Stimulated activated CD4-positive, alpha-beta T cell treated with anti-CD3 and anti-CD28 coated beads, TNF-alpha, amount 100 ng/mL, for 4 hours (primary cell): ENCODE measurements around the gene ANTXR1.
"Not testable (repeated sequence)": the region's sequence is repeated elsewhere in the genome, so short reads cannot be mapped to it uniquely, and the experiment has no call there.

Source experiments
- DNase-seq, 3 experiments: peaks; one replicate each; pipeline ENCODE4 v3.0.0-alpha.2; 2020; ENCODE audit warnings: low read depth in 3 of 3

ANTXR1 gene

GRCh38 chr2:69164061-69164778 lies 151.2 kb downstream of the ANTXR1 start:
- DNase-seq, result no peak

GRCh38 chr2:69165091-69165880 lies 152.3 kb downstream of the ANTXR1 start:
- no peak for DNase-seq

GRCh38 chr2:69166465-69166811 lies 153.5 kb downstream of the ANTXR1 start:
- no peak for DNase-seq

- DNase-seq, result no peak
Measured at GRCh38 chr2:69166812-69167468, 154.0 kb downstream of the ANTXR1 start.

GRCh38 chr2:69167469-69167822 lies 154.5 kb downstream of the ANTXR1 start:
- no peak for DNase-seq

- no peak for DNase-seq
Measured at GRCh38 chr2:69168144-69168813, 155.3 kb downstream of the ANTXR1 start.

- DNase-seq, result no peak
Measured at GRCh38 chr2:69168950-69169654, 156.1 kb downstream of the ANTXR1 start.

GRCh38 chr2:69169655-69170389 lies 156.8 kb downstream of the ANTXR1 start:
- DNase-seq, result no peak

GRCh38 chr2:69170661-69171060 lies 157.7 kb downstream of the ANTXR1 start:
- no peak for DNase-seq

- DNase-seq, result no peak
Measured at GRCh38 chr2:69171116-69171896, 158.3 kb downstream of the ANTXR1 start.

- DNase-seq, result no peak
Measured at GRCh38 chr2:69171897-69172525, 159.0 kb downstream of the ANTXR1 start.

GRCh38 chr2:69173706-69174105 lies 160.7 kb downstream of the ANTXR1 start:
- no peak for DNase-seq

- DNase-seq, result not testable (repeated sequence)
Measured at GRCh38 chr2:69174211-69174610, 161.2 kb downstream of the ANTXR1 start.

- no peak for DNase-seq
Measured at GRCh38 chr2:69175790-69176715, 163.1 kb downstream of the ANTXR1 start.

- DNase-seq, result no peak
Measured at GRCh38 chr2:69177063-69177771, 164.2 kb downstream of the ANTXR1 start.

- no peak for DNase-seq
Measured at GRCh38 chr2:69177785-69178636, 165.0 kb downstream of the ANTXR1 start.

GRCh38 chr2:69178756-69179155 lies 165.8 kb downstream of the ANTXR1 start:
- no peak for DNase-seq
